GM23338 (cell line): ENCODE data around the gene HHEX.

Source experiments
- CREB1 ChIP-seq: fragments of 250-450 bp; sonication (Bioruptor Pico); IDR thresholded peaks from 2 replicates; pipeline ENCODE4 v1.5.0; 2020; ENCODE audit warnings: low read depth, mild to moderate bottlenecking, moderate library complexity
- CTCF ChIP-seq, 2 experiments: fragments of 200-600 bp in 1 of 2; sonication (generic) in 1 of 2; conservative IDR thresholded peaks; 2 replicates each; pipeline versions ENCODE4 v1.5.1 to v1.6.1; 2016 to 2017; ENCODE audit warnings: antibody characterized with exemption in 2 of 2, low read depth in 2 of 2, mild to moderate bottlenecking in 2 of 2, moderate library complexity in 1 of 2
- EZH2phosphoT487 ChIP-seq: fragments of 200-600 bp; sonication (generic); IDR thresholded peaks from one replicate; pipeline ENCODE4 v1.8.1; 2018; ENCODE audit warnings: antibody characterized with exemption; ENCODE audit not compliant: unreplicated experiment
- POLR2AphosphoS5 ChIP-seq: IDR thresholded peaks from 2 replicates; pipeline ENCODE4 v1.6.1; 2016; ENCODE audit warnings: antibody characterized with exemption, low read depth
- REST ChIP-seq: IDR thresholded peaks from one replicate; pipeline ENCODE4 v1.6.1; 2018; ENCODE audit warnings: antibody characterized with exemption; ENCODE audit not compliant: unreplicated experiment
- ZNF114 ChIP-seq: fragments of 250-450 bp; sonication (Bioruptor Pico); IDR thresholded peaks from 2 replicates; pipeline ENCODE4 v1.5.0; 2020; ENCODE audit warnings: mild to moderate bottlenecking, moderate library complexity
- ZNF331 ChIP-seq: fragments of 250-450 bp; sonication (Bioruptor Pico); IDR thresholded peaks from 2 replicates; pipeline ENCODE4 v1.5.0; 2020; ENCODE audit warnings: low read depth, mild to moderate bottlenecking, moderate library complexity
- TF ChIP-seq, protein P1 (sequence below): IDR thresholded peaks from 2 replicates; pipeline ENCODE4 v1.6.1; 2016; ENCODE audit warnings: antibody characterized with exemption

- TF ChIP-seq CTCF (conservative IDR thresholded peaks at IDR 0.05; ENCODE audit: low read depth in 2 of 2) (no peak), CREB1 (CRISPR knock-in tag) (no peak), POLR2AphosphoS5 (no peak), EZH2phosphoT487 (no peak), ZNF331 (CRISPR knock-in tag) (no peak), REST (no peak), ZNF114 (CRISPR knock-in tag) (no peak)
- TF ChIP-seq, protein P1, sequence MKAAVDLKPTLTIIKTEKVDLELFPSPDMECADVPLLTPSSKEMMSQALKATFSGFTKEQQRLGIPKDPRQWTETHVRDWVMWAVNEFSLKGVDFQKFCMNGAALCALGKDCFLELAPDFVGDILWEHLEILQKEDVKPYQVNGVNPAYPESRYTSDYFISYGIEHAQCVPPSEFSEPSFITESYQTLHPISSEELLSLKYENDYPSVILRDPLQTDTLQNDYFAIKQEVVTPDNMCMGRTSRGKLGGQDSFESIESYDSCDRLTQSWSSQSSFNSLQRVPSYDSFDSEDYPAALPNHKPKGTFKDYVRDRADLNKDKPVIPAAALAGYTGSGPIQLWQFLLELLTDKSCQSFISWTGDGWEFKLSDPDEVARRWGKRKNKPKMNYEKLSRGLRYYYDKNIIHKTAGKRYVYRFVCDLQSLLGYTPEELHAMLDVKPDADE: no peak
These were observed 12.0 kb upstream of the HHEX start for GRCh38 chr10:92677708-92678107.
